ENCODE data around the gene CNPY1.

Gene CNPY1

DNA sequence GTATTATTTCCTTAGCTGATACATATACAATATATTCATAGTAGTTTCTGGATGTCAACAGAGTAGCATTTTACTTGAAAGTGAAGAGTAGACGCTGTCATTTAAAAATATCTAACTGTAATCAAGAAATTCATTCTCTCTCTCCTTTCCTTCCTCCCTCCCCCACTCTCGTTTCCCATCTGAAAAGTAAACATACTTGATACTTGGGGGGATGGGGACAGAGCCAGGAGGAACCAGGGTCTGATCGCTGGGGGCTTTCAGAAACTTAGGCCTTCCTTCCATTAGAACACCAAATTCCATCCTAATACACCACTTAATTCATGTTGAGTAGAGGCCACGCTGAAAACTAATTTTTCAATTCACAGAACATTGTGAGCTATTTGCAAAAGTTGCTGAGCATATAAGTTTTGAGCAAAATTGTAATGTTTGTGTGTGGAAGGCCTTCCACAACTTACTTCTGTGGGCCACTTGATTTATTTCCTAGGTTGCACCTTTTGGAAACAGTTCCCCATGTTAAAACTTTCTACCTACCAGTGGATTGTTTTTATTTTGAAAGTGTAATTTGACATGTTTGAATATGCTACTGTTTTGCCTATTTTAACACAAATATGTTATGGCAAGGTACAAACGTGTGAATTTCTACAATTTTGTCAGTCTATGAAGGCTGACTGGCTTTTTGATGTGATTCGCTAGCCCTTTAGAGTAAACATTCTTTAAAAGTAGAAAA lies 35.2 kb downstream of the CNPY1 start:
- no peak for TF ChIP-seq FOXP2 (optimal IDR thresholded peaks at IDR 0.05; ENCODE audit: borderline replicate concordance, extremely low read depth, extremely low read length, insufficient read depth)
- TF ChIP-seq, protein P1, sequence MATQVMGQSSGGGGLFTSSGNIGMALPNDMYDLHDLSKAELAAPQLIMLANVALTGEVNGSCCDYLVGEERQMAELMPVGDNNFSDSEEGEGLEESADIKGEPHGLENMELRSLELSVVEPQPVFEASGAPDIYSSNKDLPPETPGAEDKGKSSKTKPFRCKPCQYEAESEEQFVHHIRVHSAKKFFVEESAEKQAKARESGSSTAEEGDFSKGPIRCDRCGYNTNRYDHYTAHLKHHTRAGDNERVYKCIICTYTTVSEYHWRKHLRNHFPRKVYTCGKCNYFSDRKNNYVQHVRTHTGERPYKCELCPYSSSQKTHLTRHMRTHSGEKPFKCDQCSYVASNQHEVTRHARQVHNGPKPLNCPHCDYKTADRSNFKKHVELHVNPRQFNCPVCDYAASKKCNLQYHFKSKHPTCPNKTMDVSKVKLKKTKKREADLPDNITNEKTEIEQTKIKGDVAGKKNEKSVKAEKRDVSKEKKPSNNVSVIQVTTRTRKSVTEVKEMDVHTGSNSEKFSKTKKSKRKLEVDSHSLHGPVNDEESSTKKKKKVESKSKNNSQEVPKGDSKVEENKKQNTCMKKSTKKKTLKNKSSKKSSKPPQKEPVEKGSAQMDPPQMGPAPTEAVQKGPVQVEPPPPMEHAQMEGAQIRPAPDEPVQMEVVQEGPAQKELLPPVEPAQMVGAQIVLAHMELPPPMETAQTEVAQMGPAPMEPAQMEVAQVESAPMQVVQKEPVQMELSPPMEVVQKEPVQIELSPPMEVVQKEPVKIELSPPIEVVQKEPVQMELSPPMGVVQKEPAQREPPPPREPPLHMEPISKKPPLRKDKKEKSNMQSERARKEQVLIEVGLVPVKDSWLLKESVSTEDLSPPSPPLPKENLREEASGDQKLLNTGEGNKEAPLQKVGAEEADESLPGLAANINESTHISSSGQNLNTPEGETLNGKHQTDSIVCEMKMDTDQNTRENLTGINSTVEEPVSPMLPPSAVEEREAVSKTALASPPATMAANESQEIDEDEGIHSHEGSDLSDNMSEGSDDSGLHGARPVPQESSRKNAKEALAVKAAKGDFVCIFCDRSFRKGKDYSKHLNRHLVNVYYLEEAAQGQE (IDR thresholded peaks at IDR 0.05; ENCODE audit: insufficient read depth in 1 of 2, low read depth in 2 of 2, low read length in 2 of 2): no peak
- TF ChIP-seq SIN3A (IDR thresholded peaks at IDR 0.05; ENCODE audit: borderline replicate concordance, insufficient read depth, low read length): no peak
- no peak for TF ChIP-seq TAF1 (IDR thresholded peaks at IDR 0.05; ENCODE audit: borderline replicate concordance, insufficient read depth, low read length)
- no peak for TF ChIP-seq POLR2AphosphoS5 (IDR thresholded peaks at IDR 0.05; ENCODE audit: low read depth, low read length)

DNA sequence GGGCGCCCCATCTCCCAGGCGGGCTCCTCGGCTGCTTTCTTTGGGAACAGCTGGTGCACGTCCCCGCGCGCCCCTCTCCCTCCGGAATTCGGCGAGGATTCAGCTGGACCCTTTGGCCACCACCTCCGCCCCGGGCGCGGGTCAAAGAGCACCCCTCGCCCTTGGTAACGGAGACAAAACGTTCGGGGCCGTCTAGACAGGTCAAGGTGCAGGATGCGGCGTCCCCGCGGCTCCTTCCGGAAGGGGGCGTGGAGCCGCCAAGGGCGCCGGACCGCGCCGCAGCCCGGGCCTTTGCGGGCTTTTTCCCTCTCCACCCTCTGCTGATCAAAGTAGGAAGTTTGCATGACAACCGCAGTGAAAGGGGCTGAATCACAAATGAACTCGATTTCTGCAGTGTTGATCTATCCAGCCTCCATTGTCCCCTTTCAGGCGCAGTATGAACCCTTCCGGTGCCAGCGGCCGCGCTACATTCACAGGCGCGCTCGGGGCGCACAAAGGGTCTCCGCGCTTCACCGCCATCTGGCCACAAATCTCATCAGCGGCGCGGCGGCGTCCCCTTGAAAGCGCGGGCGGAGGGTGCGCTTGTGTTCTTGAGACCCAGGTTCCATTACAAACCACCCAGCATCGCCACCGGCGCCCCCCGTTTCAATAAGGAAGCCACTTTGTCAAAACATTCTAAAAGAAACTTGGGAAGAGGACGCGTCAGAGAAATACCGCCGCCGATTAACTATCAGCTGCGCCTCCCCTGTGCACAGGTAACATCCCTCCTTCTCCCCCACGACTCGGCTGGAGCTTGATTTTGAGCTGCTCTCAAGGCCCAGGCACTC lies 36.4 kb downstream of the CNPY1 start:
- TF ChIP-seq SIN3A (IDR thresholded peaks at IDR 0.05; ENCODE audit: borderline replicate concordance, insufficient read depth, low read length): no peak
- no peak for TF ChIP-seq POLR2AphosphoS5 (IDR thresholded peaks at IDR 0.05; ENCODE audit: low read depth, low read length)
- no peak for TF ChIP-seq TAF1 (IDR thresholded peaks at IDR 0.05; ENCODE audit: borderline replicate concordance, insufficient read depth, low read length)
- TF ChIP-seq, protein P1 (IDR thresholded peaks at IDR 0.05; ENCODE audit: insufficient read depth in 1 of 2, low read depth in 2 of 2, low read length in 2 of 2): no peak
- TF ChIP-seq FOXP2 (optimal IDR thresholded peaks at IDR 0.05; ENCODE audit: borderline replicate concordance, extremely low read depth, extremely low read length, insufficient read depth): no peak

DNA sequence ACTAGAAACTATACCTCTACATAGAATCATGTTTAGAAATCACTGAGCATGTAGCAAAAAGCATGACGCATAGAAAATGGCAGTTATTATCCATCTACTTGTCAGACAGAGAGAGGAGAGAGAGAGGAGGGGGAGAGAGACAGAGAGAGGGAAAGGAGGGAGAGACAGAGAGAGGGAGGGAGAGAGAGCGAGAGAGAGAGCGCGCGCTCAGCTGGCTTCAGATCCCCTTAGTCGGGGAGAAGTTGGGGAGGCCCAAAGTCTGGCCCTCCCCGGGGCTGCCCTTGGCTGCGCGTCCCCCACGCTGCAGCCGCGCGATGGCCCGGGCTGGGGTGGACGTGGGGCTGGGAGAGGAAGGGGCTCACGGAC lies 37.0 kb downstream of the CNPY1 start:
- TF ChIP-seq SIN3A (IDR thresholded peaks at IDR 0.05; ENCODE audit: borderline replicate concordance, insufficient read depth, low read length) (no peak), TAF1 (IDR thresholded peaks at IDR 0.05; ENCODE audit: borderline replicate concordance, insufficient read depth, low read length) (no peak), POLR2AphosphoS5 (IDR thresholded peaks at IDR 0.05; ENCODE audit: low read depth, low read length) (no peak), FOXP2 (optimal IDR thresholded peaks at IDR 0.05; ENCODE audit: borderline replicate concordance, extremely low read depth, extremely low read length, insufficient read depth) (no peak)
- TF ChIP-seq, protein P1 (IDR thresholded peaks at IDR 0.05; ENCODE audit: insufficient read depth in 1 of 2, low read depth in 2 of 2, low read length in 2 of 2): no peak

DNA sequence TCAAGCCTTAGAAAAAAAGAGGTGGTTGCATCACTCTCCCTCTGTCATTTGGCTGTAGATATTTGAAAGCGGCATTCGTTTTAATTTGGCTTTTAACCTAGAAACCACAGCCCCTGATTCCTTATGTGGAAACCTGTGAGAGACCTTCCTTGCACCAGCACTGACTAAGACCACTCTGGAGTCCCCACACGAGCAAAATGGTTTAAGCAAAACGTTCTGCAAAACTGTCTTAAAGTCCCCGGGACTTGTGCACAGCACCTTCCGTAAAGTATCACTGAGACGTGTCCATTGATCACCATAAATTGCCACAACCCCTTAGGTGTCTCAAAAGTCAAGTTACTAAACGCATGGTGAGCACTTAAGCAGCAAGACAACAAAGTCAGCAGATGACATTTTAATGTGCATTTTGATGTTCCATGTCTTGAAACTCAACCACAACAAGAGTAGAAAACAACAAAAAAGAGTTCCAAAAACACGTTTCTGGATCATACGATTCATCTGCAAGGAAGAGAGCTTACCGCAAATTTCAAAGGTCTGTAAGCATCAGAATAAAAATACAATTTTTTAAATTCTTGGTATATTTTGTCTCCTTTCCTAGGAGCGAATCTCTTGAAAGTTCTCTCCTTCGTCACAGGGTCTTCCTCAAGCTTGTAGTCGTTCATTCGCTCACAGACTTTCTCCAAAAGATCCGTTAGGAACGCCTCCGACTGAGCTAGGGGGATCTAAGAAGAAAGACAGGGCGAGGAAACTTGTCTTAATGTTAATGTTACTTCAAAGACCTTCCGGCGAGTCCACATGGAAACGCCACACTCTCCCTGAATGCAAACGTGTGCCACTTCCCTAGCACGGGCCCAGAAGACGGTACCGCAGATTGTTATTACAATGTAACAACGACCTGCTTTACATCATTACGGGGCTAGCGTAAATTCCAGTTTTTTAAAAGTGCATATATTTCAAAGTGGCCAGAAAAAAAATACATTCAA lies 37.7 kb downstream of the CNPY1 start:
- TF ChIP-seq, protein P1 (IDR thresholded peaks at IDR 0.05; ENCODE audit: insufficient read depth in 1 of 2, low read depth in 2 of 2, low read length in 2 of 2): no peak
- no peak for TF ChIP-seq SIN3A (IDR thresholded peaks at IDR 0.05; ENCODE audit: borderline replicate concordance, insufficient read depth, low read length)
- TF ChIP-seq POLR2AphosphoS5 (IDR thresholded peaks at IDR 0.05; ENCODE audit: low read depth, low read length): no peak
- TF ChIP-seq TAF1 (IDR thresholded peaks at IDR 0.05; ENCODE audit: borderline replicate concordance, insufficient read depth, low read length): no peak
- no peak for TF ChIP-seq FOXP2 (optimal IDR thresholded peaks at IDR 0.05; ENCODE audit: borderline replicate concordance, extremely low read depth, extremely low read length, insufficient read depth)
